Ovary (tissue), 3 donors: Measurements from ENCODE around the gene EVI2A.
"Not testable (repeated sequence)": the region's sequence is repeated elsewhere in the genome, so short reads cannot be mapped to it uniquely, and the experiment has no call there.

Experiments used
- POLR2A ChIP-seq: fragments of 450-650 bp; IDR thresholded peaks from one replicate; pipeline ENCODE4 v1.6.1; 2017; ENCODE audit warnings: antibody characterized with exemption, mild to moderate bottlenecking, moderate library complexity
- TF ChIP-seq, protein P1 (sequence below), 3 donors: fragments of 450-650 bp in 2 of 3; fragments of 200-600 bp in 1 of 3; IDR thresholded peaks; one replicate each; pipeline versions ENCODE4 v1.5.1 to v1.8.0; 2016 to 2022; ENCODE audit warnings: antibody characterized with exemption in 3 of 3, mild to moderate bottlenecking in 1 of 3
- donor health status: DM: no; HTN: no; CAD: no.

DNA sequence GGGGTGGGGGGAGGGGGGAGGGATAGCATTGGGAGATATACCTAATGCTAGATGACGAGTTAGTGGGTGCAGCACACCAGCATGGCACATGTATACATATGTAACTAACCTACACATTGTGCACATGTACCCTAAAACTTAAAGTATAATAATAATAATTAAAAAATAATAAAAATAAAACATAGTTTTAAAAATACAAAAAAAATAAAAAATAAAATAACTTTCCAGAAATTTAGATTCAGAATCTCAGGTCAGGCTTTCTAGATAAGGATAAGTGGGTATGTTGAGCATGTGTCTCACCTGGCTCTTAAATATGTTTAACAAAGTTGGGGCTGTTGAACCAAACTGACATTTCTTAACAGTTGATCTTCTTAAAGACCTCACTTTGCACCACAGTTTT is 33.5 kb downstream of the EVI2A start:
- TF ChIP-seq, protein P1, sequence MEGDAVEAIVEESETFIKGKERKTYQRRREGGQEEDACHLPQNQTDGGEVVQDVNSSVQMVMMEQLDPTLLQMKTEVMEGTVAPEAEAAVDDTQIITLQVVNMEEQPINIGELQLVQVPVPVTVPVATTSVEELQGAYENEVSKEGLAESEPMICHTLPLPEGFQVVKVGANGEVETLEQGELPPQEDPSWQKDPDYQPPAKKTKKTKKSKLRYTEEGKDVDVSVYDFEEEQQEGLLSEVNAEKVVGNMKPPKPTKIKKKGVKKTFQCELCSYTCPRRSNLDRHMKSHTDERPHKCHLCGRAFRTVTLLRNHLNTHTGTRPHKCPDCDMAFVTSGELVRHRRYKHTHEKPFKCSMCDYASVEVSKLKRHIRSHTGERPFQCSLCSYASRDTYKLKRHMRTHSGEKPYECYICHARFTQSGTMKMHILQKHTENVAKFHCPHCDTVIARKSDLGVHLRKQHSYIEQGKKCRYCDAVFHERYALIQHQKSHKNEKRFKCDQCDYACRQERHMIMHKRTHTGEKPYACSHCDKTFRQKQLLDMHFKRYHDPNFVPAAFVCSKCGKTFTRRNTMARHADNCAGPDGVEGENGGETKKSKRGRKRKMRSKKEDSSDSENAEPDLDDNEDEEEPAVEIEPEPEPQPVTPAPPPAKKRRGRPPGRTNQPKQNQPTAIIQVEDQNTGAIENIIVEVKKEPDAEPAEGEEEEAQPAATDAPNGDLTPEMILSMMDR (IDR thresholded peaks at IDR 0.05), result not testable (repeated sequence)
- not testable (repeated sequence) for TF ChIP-seq POLR2A
